CD4-positive, alpha-beta T cell treated with Interleukin-17A for 4 hours (primary cell): ENCODE results near the gene FAM83E.

ENCODE experiments used
- DNase-seq: peaks from one replicate; pipeline ENCODE4 v3.0.0-alpha.2; 2020; ENCODE audit warnings: mixed read lengths

Gene FAM83E

DNA sequence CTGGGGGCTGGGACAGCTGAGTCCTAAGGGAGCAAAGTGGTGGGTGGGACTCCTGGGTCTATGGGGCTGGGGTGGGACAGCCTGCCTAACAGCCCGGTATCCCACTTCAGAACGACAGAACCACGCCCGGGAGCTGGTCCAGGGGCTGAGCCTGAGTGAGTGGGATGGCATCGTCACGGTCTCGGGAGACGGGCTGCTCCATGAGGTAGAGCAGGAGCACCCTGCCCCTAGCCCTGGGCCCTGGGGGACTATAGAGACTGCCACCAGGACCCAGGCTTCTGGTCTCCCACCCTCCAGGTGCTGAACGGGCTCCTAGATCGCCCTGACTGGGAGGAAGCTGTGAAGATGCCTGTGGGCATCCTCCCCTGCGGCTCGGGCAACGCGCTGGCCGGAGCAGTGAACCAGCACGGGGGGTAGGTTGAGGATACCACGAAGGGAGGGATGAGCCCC is 13.0 kb upstream of the FAM83E start:
- DNase-seq, result no peak

- DNase-seq, result peak; percentile 55
Observed at GRCh38 chr19:48627201-48627864, 12.5 kb upstream of the FAM83E start.

DNA sequence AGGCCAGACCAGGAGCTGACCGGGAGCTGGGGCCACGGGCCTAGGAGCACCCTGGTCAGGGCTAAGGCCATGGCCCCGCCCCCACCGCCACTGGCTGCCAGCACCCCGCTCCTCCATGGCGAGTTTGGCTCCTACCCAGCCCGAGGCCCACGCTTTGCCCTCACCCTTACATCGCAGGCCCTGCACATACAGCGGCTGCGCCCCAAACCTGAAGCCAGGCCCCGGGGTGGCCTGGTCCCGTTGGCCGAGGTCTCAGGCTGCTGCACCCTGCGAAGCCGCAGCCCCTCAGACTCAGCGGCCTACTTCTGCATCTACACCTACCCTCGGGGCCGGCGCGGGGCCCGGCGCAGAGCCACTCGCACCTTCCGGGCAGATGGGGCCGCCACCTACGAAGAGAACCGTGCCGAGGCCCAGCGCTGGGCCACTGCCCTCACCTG is 11.0 kb upstream of the FAM83E start:
- no peak for DNase-seq

- no peak for DNase-seq
Observed at GRCh38 chr19:48624791-48625723, 10.2 kb upstream of the FAM83E start.

DNA sequence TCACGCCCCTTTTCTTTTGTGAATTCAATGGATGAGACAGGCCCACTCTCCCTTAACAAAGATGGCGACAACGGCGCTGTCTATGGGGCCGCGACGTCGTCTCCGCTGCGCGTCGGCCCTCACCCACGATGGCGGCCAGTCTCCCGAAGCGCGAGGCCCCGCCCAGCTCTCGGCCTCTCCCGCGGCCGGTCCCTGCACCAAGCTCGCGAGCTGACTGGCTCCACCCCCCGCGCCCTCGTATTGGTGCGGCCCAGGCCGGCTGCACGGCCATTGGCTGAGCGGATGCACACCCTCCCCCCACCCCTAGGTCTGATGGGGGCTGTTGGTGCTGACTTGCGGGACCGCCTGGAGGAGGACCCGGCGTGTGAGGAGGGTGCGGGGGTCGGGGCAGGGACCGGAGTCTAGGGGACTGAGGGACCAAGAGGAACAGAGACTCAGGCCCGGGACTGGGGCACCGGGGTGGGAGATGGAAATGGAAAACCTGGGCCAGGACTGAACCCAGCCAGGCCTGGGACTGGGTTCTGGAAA is 9.3 kb upstream of the FAM83E start:
- DNase-seq, result peak; percentile 98

DNA sequence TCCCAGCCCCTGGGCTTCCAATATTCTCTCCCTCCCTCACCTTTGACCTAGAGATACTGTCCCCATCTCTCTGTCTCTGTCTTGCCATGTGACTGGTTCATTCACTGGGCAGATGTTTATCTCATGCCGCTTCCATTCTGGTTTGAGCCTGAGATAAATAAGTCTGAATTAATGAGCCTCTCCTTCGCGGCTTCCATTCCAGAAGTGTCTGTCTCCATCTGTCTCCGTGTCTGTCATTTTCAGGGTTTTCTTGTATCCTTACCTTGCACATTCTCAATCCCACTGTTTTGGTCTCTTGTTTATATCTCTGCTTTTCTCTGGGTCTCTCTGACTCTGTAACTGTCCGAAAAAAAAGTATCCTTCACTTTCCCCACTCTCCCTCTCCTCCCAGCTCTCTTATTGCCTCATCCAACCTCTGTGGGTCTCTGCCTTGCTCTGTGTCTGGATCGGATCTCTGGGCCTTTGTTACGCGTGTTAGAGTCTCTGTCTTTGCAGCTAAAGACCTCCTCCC is 8.7 kb upstream of the FAM83E start:
- no peak for DNase-seq

DNA sequence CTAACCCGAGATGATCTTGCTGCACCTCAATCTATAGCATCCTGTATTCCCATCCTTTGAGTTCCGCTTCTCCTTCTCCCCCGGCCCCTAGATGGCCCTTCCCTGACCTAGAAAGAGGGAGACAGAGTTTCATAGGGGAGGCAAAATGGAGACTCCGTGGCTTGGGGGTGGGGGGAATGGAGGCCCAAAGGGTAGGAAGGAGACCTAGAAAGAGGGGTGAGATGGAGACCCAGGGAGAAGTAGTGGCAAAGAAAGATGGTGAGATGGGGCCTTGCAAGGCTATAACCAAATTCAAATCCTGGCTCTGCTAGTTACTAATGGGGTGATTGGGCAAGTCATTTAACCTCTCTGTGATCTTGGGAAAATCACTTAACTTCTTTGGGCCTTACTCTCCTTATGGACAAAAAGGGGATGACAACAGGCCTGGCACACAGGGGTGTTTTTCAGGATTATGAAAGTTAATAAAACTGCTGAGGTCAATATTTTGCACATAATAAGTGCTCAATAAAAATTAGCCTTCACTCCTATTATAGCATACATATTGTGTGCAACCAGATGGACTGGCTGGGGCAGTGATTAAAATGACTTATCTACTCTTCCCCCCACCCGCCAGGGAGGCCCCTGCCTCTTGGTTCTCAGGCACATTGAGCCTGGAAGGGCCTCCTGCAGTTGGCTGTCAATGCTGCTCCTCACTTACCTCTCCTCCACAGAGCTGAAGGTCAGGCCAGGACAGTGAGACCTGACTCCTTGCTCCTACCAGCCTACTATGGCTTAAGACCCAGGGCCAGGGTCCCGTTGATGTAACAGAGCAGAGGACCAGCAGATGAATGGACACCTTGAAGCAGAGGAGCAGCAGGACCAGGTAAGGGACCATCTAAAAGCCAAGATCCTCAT is 5.1 kb upstream of the FAM83E start:
- DNase-seq, result no peak

DNA sequence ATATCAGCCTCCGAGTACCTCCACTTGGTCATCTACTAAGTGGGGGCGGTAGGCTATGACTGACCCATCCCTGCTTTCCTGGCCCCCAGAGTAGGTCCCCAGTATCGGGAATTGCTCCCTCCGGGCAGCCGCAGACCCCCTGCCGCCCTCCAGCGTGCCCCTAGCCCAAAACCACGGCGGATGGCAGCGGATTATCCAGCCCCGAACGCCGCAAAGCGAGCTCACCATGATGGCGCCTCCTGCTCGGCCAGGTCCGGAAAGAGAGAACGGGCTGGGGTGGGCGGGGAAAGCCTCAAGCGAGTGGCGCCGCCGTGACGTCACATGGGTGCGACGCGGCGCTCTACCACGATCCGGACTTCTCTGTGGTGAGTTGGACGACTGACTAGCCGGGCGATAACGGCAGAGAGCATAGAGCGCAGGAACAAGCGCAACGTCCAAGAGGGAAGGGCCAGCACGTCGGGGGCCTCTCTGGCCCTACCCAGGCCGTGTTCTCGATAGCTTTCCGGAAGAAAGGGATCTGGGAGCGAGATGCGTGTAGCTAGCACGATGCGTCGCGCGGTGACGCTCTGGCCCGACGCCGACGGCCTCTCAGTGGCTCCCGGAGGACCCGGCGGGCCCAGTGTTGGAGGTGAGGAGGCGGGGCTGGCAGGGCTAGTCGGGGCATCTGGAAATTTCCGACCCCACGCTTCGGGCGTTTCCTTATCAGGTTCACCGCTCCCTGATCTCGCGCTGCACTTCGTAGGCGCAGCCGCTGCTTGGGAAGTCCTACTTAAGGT is 4.2 kb upstream of the FAM83E start, which contains the start of the genes RPL18 and SPHK2:
RPL18 (minus strand) TSS at position 263 of the 776 bp plus-strand sequence; CDS start at position 228, 35 bp downstream.
SPHK2 (plus strand) TSS at position 591 of the 776 bp plus-strand sequence. CDS start 1,009 bp downstream, outside the sequence.
- DNase-seq, result peak; percentile 97

GRCh38 chr19:48618278-48618915 is 3.5 kb upstream of the FAM83E start:
- DNase-seq, result no peak

GRCh38 chr19:48617146-48617937 is 2.5 kb upstream of the FAM83E start:
- DNase-seq, result no peak

DNA sequence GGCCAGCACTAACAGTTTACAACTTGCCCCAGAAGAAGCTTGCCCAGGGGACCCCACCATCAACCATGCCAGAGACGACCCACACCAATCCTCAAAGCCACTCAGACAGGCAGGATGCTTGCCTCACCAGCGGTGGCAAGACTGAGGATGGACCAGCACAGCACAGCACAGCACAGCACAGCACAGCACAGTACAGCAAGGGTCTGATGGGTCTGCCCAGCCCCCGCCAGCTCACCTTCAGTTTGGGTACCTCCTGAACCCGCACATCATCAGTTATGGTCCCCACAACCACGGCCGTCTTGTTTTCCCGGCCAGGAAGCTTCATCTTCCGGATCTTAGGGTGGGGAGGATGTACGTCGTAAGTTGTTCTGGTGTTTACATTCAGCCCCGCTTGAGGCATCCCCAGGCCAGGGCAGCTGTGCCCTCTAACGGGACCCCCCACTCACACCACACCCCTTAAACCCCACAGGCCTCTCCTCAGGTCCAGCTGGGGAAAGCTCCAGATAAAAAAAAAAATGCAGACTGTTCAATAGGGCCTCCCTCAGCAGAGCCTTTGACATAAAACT is 1.7 kb upstream of the FAM83E start:
- no peak for DNase-seq

DNA sequence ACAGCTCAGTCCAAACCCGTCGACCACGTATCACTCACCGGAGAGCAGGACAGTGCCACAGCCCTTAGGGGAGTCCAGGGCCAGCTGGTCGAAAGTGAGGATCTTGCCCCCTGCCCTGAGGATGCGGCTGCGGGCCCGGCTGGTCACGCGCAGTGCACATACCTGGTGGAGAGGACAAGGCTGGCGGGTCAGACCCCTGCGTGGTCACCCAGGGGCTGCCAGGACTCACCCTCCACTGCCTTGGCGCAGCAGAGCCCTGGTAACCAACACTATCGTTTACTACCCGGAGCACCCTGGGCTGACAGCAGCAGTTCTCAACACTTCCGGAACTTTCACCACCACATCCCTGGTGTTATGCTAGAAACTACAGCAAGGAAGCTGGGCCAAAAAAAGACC is 1.2 kb upstream of the FAM83E start:
- no peak for DNase-seq

GRCh38 chr19:48615231-48616040 is 560 bp upstream of the FAM83E start:
- DNase-seq, result no peak

DNA sequence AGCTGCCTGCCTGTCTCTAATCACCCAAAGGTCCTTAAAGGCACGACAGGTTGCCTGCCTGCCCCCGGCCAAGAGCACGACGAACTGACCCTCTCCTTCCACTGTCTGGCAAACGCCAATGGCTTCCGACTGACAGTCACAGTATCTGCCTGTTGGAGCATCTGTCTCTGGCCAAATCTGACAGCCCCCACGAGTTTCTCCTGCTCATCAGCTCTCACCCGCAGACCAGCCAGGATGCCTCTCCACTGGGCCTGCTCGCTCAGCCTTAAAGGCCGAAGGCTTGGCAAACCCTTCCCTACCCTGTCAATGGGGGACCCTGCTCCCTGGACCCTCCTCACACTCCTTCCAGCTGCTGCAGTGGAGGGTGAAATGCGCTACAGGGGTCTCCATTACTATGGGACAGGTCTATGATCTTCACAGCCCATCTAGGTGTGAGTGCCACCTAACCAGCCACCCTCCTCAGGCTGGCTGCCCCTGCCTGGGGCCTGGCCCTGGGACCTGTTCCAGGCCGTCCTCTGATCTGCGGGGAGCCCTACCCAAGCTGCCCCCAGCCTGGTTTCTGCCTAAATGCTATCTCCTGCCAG is 932 bp downstream of the FAM83E start:
- no peak for DNase-seq

- DNase-seq, result no peak
Observed at GRCh38 chr19:48613024-48613851, 1.6 kb downstream of the FAM83E start.

DNA sequence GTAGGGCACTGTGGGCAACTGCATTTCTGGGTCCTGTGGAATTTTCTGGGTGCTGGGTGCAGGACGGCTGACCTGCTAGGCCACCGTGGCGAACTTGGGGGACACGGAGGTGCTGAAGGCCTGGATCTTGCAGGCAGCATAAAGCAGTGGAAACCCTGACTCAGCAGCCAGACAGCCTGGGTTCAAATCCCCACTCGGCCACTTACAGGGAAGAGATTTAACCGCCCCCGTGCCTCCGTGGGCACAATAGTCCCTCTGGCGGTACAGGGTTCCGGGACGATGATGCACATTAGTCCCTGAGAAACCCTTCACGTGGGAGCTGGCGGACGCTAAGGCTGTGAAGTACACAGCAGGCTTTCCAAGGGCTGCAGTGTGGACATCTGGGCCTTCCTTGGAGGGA is 3.0 kb downstream of the FAM83E start:
- DNase-seq, result no peak

DNA sequence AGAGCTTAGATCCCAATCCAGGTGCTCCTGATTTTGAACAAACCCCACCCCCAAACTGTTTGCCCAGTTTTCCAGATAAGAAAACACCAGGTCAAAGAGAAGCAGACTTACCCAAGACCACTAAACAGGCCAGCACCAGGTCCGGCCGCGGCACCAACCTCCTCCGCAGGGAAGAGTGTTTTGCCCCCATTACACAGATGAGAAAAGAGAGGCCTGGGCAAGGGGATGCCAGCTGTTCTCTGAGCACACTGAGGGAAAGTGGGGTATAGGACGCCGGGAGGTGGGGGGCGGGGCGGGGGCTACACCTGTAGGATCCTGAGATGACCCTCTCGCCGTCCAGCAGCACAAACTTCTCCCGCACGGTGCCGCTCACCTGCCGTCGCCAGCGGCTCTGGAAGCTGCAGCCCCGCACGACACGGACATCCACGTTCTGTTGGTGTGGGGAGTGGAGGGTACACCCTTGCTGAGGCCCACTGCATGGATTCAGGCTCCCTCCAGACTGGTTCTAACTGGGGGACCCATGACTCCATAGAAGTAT is 5.2 kb downstream of the FAM83E start:
- no peak for DNase-seq
